Thyroid gland (tissue), 4 donors: ENCODE results near the gene SPEG.

Source experiments
- CTCF ChIP-seq, 6 experiments: fragments of 200-600 bp in 3 of 6; fragments of 450-650 bp in 3 of 6; sonication (generic) in 3 of 6; IDR thresholded peaks; one replicate each; pipeline ENCODE4 v1.5.1; 2016 to 2019; ENCODE audit warnings: antibody characterized with exemption in 6 of 6, mild to moderate bottlenecking in 2 of 6, inconsistent platforms in 1 of 6, moderate library complexity in 1 of 6
- POLR2A ChIP-seq, 2 donors: fragments of 450-650 bp; IDR thresholded peaks; one replicate each; pipeline ENCODE4 v1.6.1; 2017; ENCODE audit warnings: antibody characterized with exemption in 2 of 2, mild to moderate bottlenecking in 2 of 2, moderate library complexity in 1 of 2

- no peak for TF ChIP-seq CTCF (IDR thresholded peaks at IDR 0.05)
- no peak for TF ChIP-seq POLR2A (IDR thresholded peaks at IDR 0.05)
Measured at GRCh38 chr2:219473511-219473910, 38.9 kb downstream of the SPEG start.
